Panc1 (cell line): ENCODE data around the gene NFATC1. TPM values are rescaled to one million over a fixed set of nuclear protein-coding genes. Genes with fewer than 3 reads are reported as not detected.

ENCODE experiments used
- ATAC-seq: fragments of 200-7000 bp; cut with Tn5 transposase; 2 replicates; pipeline ENCODE4 v1.9.1; 2020; ENCODE audit warnings: mild to moderate bottlenecking, moderate library complexity
- BruUV-seq: library from RNA; stranded (reverse); fragments of 400-500 nt; replicated peaks from 2 replicates; lab custom pipeline; 2021; lab: Mats Ljungman, UMichigan
- CTCF ChIA-PET: fragments of 300-600 bp; sonication (Branson Sonifier 250); formaldehyde crosslinking; loops from one replicate; lab custom pipeline; 2022; ENCODE audit warnings: antibody characterized with exemption; lab: Charles Lee
- POLR2A ChIA-PET: fragments of 300-600 bp; sonication (Branson Sonifier 250); formaldehyde crosslinking; loops from one replicate; lab custom pipeline; 2022; ENCODE audit warnings: antibody characterized with exemption; lab: Charles Lee
- DNase-seq: peaks from one replicate; pipeline ENCODE4 v3.0.0-alpha.2; 2010; ENCODE audit warnings: low read depth, low spot score
- H3K27ac ChIP-seq: 2 replicates; pipeline ENCODE4 v1.5.1; 2011; ENCODE audit warnings: mild to moderate bottlenecking, low read length, inconsistent platforms
- H3K27me3 ChIP-seq: fragments of 200-500 bp; sonication (Bioruptor generic); 2 replicates; pipeline ENCODE4 v1.6.0; 2014; ENCODE audit warnings: low read length, inconsistent platforms; ENCODE audit not compliant: control insufficient read depth, insufficient read depth
- H3K36me3 ChIP-seq: fragments of 200-500 bp; sonication (Bioruptor generic); 2 replicates; pipeline ENCODE4 v1.5.1; 2014; ENCODE audit warnings: inconsistent platforms, mild to moderate bottlenecking, low read length, moderate library complexity; ENCODE audit not compliant: control insufficient read depth, insufficient read depth
- H3K4me1 ChIP-seq: 2 replicates; pipeline ENCODE4 v1.5.1; 2011; ENCODE audit warnings: inconsistent platforms, mild to moderate bottlenecking, low read length, moderate library complexity; ENCODE audit not compliant: control insufficient read depth, insufficient read depth
- H3K4me3 ChIP-seq, 2 experiments: 2 replicates each; pipeline ENCODE4 v1.5.1; 2011 to 2012; ENCODE audit warnings: low read depth in 2 of 2, low read length in 2 of 2, mild to moderate bottlenecking in 2 of 2, inconsistent platforms in 1 of 2, moderate library complexity in 1 of 2
- H3K9me3 ChIP-seq: fragments of 200-500 bp; sonication (Bioruptor generic); 2 replicates; pipeline ENCODE4 v1.5.1; 2014; ENCODE audit warnings: low read depth, mild to moderate bottlenecking, inconsistent platforms, low read length, moderate library complexity; ENCODE audit not compliant: control insufficient read depth, insufficient read depth
- CTCF ChIP-seq: fragments of 450-650 bp; IDR thresholded peaks from 2 replicates; pipeline ENCODE4 v1.5.1; 2017; ENCODE audit warnings: mild to moderate bottlenecking
- POLR2AphosphoS5 ChIP-seq: IDR thresholded peaks from 2 replicates; pipeline ENCODE4 v1.6.1; 2012; ENCODE audit warnings: mild to moderate bottlenecking, low read depth, low read length, moderate library complexity
- REST ChIP-seq, 2 experiments: IDR thresholded peaks; 2 replicates each; pipeline ENCODE4 v1.6.1; 2011 to 2012; ENCODE audit warnings: low read depth in 2 of 2, control low read depth in 1 of 2, low read length in 1 of 2, mild to moderate bottlenecking in 1 of 2, moderate library complexity in 1 of 2; ENCODE audit not compliant: insufficient read depth in 1 of 2
- SIN3A ChIP-seq: IDR thresholded peaks from 2 replicates; pipeline ENCODE4 v1.6.1; 2012; ENCODE audit warnings: low read depth, mild to moderate bottlenecking, low read length, moderate library complexity, borderline replicate concordance; ENCODE audit not compliant: insufficient read depth
- TCF7L2 ChIP-seq: IDR thresholded peaks from 2 replicates; pipeline ENCODE4 v1.6.1; 2011; ENCODE audit warnings: mild to moderate bottlenecking, low read depth, low read length, inconsistent platforms
- in situ Hi-C: cut with HindIII; loops from 2 replicates; pipeline ENCODE4 v1.10.0; 2016; ENCODE audit warnings: low sequenced_read_pairs, low pct_unique_long_range_greater_than_20kb
- intact Hi-C: fragments of 100-400 bp; cut with micrococcal nuclease; formaldehyde crosslinking; loops from one replicate; pipeline ENCODE4 v1.10.0; 2022; ENCODE audit not compliant: unreplicated experiment
- total RNA-seq: library from RNA; stranded (reverse); gene quantifications from one replicate; pipeline ENCODE4 v1.2.1, GENCODE V29; 2021; ENCODE audit not compliant: unreplicated experiment

Gene NFATC1
- total RNA-seq, 1 experiment from 2014 or later: 30.8 TPM

GRCh38 chr18:79495591-79496071 lies 99.9 kb downstream of the NFATC1 start:
- ATAC-seq (no peak), DNase-seq (no peak)
- ChIA-PET POLR2A (no interaction called here), CTCF (no interaction called here)
- Histone ChIP-seq H3K4me1 (no peaks in the 10 kb centered on the region), H3K4me3 (no peak overlapping the region), H3K9me3 (peaks cover 22% of the 10 kb centered on the region; the same call in 1 of the 2 replicates), H3K27ac (no peak overlapping the region), H3K36me3 (no peaks in the 10 kb centered on the region), H3K27me3 (no peaks in the 10 kb centered on the region)
- in situ Hi-C loops: no loop called here
- BruUV-seq: no TSS peak
- TF ChIP-seq CTCF (no peak), REST (IDR thresholded peaks at IDR 0.05; ENCODE audit: insufficient read depth in 1 of 2, low read depth in 2 of 2, low read length in 1 of 2) (no peak), POLR2AphosphoS5 (no peak), SIN3A (no peak), TCF7L2 (no peak)
- intact Hi-C loops: no loop called here

GRCh38 chr18:79496237-79496977 lies 100.7 kb downstream of the NFATC1 start:
- BruUV-seq: no TSS peak
- no peaks in the 10 kb centered on the region for H3K27me3 ChIP-seq
- in situ Hi-C loops (no loop called here), intact Hi-C loops (no loop called here)
- ChIA-PET CTCF (no interaction called here), POLR2A (no interaction called here)
- no peak overlapping the region for H3K4me3 ChIP-seq
- no peaks in the 10 kb centered on the region for H3K36me3 ChIP-seq
- DNase-seq (no peak), ATAC-seq (no peak)
- H3K4me1 ChIP-seq: no peaks in the 10 kb centered on the region
- TF ChIP-seq REST (IDR thresholded peaks at IDR 0.05; ENCODE audit: insufficient read depth in 1 of 2, low read depth in 2 of 2, low read length in 1 of 2): no peak
- no peak for TF ChIP-seq CTCF
- no peak for TF ChIP-seq SIN3A
- TF ChIP-seq TCF7L2: no peak
- TF ChIP-seq POLR2AphosphoS5: no peak
- peaks cover 22% of the 10 kb centered on the region; the same call in 1 of the 2 replicates for H3K9me3 ChIP-seq
- no peak overlapping the region for H3K27ac ChIP-seq
